Activated T-helper 9 cell treated with anti-CD3 and anti-CD28 coated beads, Interleukin-2, amount 50 U/mL, for 16 hours (primary cell): ENCODE data around the gene ITGA6.
"Not testable (repeated sequence)": the region's sequence is repeated elsewhere in the genome, so short reads cannot be mapped to it uniquely, and the experiment has no call there.

Source experiments
- DNase-seq: peaks from one replicate; pipeline ENCODE4 v3.0.0-alpha.2; 2020; ENCODE audit warnings: low read depth

Gene ITGA6

DNA sequence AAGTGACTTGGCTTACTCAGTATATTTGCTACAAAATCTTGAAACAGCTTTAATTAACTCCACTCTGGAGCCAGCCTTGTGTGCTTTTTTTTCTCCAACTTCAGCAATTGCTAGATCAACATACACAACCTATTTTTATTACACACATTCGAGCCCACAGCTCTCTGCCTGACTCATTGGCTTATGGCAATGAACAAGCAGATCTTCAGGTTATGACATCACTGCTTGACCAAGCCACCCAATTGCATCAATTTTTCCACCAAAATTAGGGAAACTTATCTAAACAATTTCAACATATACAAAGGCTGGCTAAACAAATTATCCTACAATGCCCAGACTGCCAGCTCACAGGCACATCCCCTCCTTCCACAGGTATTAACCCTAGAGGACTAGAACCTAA lies 88.9 kb downstream of the ITGA6 start:
- DNase-seq = no peak

GRCh38 chr2:172518995-172519394 lies 91.6 kb downstream of the ITGA6 start:
- no peak for DNase-seq

DNA sequence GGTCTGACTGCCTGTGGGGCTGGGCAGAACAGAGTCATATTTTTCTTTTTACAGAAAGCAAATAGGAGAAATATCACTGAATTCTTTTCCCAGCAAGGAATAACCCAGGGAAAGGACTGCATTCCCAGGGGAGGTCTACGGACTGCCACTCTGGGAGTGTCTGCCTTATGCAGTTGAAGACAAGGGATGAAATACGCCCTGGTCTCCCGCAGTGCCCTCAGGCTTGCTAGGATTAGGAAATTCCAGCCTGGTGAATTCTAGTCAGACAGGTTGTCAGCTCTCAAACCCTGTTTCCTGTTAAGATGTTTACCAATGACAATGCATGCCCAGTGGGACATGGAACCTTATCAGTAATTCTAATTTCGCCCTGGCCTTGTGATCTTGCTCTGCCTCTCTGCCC lies 98.2 kb downstream of the ITGA6 start:
- DNase-seq = no peak

- no peak for DNase-seq
Observed at GRCh38 chr2:172531309-172531708, 103.9 kb downstream of the ITGA6 start.

GRCh38 chr2:172532461-172532860 lies 105.1 kb downstream of the ITGA6 start:
- DNase-seq = not testable (repeated sequence)

GRCh38 chr2:172533687-172534086 lies 106.3 kb downstream of the ITGA6 start:
- DNase-seq = no peak

DNA sequence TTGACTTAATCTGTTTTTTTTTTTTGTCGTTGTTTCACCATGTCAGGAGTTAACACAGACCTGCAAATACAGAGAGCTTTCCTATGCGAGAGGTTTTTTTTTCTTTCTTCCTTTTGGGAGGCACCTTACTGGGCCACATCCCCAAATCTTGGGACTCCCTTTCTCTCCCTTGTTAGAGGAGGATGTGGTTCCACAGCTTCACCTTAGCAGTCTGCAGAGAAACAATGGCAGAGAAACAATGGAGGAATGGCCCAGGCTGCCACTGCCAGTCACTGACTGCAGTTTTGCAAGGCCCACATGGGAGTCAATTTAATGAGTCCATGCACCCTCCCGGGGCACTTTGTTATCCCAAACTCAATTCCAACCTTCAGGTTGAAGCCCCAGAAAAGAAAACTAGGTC lies 107.7 kb downstream of the ITGA6 start:
- no peak for DNase-seq

DNA sequence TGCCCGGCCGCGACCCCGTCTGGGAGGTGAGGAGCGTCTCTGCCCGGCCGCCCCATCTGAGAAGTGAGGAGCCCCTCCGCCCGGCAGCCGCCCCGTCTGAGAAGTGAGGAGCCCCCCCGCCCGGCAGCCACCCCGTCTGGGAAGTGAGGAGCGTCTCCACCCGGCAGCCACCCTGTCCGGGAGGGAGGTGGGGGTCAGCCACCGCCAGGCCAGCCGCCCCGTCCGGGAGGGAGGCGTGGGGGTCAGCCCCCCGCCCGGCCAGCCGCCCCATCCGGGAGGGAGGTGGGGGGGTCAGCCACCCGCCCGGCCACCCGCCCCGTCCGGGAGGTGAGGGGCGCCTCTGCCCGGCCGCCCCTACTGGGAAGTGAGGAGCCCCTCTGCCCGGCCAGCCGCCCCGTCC lies 110.5 kb downstream of the ITGA6 start:
- not testable (repeated sequence) for DNase-seq

GRCh38 chr2:172539767-172540166 lies 112.4 kb downstream of the ITGA6 start:
- no peak for DNase-seq

GRCh38 chr2:172540421-172540820 lies 113.0 kb downstream of the ITGA6 start:
- no peak for DNase-seq

DNA sequence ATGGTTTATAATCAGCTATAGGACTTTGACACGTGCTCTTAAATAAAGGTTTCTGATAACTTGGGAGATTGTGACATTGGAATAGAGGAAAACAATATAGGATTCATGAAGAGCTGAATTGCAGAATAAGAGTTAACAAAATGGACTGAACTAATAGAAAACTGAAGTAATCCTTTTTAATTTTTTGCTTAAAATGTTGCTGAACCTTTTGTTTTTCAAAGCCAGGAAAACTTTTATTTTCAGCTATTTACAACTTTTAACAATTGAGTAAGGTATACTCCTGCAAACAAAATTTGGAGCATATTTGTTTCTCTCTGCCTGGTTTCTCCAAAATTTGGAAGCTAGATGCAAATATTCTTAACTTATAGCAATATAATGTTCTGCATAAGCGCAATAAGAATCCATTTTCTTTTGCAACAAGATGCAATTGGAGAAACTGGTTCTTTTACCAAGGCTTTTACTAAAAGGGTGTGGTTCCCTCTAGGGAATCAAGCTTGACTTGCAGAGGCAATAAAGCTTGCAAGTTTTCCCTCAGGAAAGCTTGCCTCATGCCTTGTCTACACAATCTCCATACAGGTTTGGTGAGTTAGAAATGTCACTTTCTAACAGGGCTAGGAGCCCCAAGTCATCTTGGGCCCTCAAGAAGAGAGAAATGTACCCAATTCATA lies 118.2 kb downstream of the ITGA6 start:
- DNase-seq = no peak

DNA sequence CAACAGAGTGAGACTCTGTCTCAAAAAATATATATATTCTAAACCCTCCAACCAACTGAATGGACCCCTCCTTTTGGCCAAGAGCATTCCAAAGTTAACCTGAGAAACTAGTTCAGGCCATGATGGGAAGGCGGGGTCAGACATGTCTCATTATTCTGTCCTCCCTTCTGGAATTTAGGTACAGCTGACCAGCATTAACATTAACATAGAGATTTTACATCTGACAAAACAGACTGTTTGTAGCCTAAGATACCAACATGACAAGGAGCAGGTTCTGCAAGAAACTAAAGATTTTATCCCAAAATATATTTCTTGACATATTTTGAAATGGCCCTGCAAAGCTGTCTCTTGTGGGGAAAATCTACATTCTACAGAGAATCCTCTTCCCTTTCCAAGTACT lies 121.7 kb downstream of the ITGA6 start:
- DNase-seq = no peak

GRCh38 chr2:172549802-172550201 lies 122.4 kb downstream of the ITGA6 start:
- not testable (repeated sequence) for DNase-seq

- DNase-seq = no peak
Observed at GRCh38 chr2:172550419-172550818, 123.0 kb downstream of the ITGA6 start.

DNA sequence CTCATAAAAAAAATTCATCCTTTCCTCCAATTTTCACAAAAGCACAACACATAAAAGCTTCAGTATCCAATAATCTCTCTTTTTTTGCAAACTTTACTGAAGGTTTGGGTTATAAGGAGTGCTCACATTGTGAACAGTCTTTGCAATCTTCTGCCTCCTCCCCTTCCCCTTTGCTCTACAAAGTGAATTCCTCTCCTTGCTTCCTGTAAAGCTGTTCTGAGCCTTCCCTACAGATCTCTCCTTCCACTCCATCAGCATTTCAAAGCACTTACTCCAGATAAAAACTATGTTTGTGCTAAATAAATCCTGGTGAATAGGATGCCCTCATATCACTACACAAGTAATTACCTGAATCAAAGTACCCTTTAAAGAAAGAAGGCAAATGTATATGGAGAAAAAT lies 123.9 kb downstream of the ITGA6 start:
- DNase-seq = no peak

DNA sequence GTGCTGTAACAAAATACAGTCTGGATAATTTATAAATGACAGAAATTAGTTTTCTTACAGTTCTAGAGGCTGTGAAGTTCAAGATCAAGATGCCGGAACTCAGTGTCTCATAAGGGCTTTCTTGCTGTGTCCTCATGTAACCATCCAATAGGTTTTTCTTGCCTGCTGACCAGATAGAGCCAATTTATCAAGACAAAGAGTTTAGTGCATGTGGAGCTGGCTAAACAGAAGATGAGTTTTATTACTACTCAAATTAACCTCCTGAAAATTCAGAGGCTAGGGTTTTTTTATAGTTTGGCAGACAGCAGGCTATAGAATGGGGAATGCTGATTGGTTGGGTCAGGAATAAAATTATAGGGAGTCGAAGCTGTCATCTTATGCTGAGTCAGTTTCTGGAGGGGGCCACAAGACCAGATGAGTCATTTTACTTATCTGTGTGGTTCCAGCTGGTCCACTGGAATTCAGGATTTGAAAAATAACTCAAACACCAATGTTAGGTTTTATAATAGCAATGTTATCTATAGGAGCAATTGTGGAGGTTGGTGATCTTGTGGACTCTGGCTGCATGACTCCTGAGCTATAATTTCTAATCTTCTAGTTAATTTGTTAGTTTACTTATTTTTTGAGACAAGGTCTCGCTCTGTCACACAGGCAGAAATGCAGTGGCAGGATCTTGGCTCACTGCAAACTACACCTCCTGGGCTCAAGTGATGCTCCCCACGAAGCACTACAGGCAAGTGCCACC lies 125.3 kb downstream of the ITGA6 start:
- no peak for DNase-seq

DNA sequence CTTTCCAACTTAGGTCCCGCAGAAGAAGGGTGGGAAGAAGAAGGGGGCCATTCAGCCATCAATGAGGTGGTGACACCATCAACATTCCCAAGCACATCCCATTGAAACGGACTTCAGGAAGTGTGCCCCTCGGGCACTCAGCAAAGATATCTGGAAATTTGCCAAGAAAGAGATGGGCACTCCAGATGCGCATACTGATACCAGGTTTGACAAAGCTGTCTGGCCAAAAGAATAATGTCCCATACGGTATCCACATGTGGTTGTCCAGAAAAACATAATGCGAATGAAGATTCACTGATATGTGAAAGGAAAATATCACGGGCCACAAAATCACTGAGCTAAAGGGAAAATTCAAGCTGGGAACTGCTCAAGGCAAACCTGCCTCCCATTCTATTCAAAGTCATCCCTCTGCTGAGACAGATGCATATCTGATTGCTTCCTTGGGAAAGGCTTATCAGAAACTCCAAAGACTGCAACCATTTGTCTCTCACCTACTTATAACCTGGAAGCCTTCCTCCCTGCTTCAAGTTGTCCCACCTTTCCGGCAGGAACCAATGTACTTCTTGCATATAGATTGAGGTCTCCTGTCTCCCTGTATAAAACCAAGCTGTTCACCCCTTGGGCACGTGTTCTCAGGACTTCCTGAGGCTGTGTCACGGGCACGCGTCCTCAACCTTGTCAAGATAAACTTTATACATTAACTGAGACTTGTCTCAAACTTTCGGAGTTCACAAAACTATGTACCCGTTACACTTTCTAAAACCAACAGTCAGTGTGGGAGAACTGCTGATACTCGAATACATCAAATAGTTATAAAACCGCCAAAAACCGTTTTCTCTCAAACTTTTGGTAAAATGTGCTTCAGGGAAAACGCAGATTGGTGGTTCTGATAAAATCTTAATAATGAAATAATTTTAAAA lies 127.2 kb downstream of the ITGA6 start:
- no peak for DNase-seq

GRCh38 chr2:172555272-172555521 lies 127.8 kb downstream of the ITGA6 start:
- no peak for DNase-seq
